ENCODE measurements around the gene FTCDNL1. TPM values are rescaled to one million over a fixed set of nuclear protein-coding genes. Genes with fewer than 3 reads are reported as not detected.

Gene FTCDNL1
- total RNA-seq, 1 donor from 2014 or later, result 5.4 TPM

Small RNA genes within 50 kb of the gene (small RNA-seq; reads per million reads assigned to genes)
- not detected for gene AC108032.1 (ENCODE audit: low replicate concordance)
- not detected for gene RN7SL717P (ENCODE audit: low replicate concordance)

Other genes with a start within 250 kb of the FTCDNL1 start
- gene C2orf69, start 60.1 kb upstream of the FTCDNL1 start, total RNA-seq, result 25.6 TPM
- 10.8 TPM for gene TYW5, start 104.3 kb upstream of the FTCDNL1 start, total RNA-seq
- 11.6 TPM for gene MAIP1, start 104.4 kb upstream of the FTCDNL1 start, total RNA-seq